ENCODE results near the gene ING3.

DNA sequence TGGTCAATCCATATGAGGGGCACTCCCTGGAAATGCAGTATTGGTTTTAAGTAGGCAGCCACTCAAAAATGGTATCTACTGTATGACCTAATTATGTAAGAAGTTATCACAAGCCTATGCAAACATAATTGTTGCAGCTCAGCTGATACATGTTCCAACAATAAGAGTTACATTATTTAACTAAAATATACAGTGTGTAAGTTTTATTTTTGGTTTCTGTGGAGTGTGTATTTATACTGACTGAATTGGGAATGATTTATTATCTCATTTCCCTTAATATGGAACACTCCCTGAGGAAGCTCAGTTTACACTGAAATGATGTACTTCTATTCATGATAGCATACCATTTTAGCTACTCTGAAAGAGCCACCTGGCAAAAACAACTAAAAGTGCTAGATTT is 2.6 kb upstream of the ING3 start:
- TF ChIP-seq CTCF (IDR thresholded peaks at IDR 0.05; ENCODE audit: insufficient read depth, low read length) (no peak), POLR2AphosphoS5 (IDR thresholded peaks at IDR 0.05; ENCODE audit: low read depth) (no peak), SPI1 (IDR thresholded peaks at IDR 0.05; ENCODE audit: borderline replicate concordance, low read depth) (no peak)
- TF ChIP-seq, protein P1, sequence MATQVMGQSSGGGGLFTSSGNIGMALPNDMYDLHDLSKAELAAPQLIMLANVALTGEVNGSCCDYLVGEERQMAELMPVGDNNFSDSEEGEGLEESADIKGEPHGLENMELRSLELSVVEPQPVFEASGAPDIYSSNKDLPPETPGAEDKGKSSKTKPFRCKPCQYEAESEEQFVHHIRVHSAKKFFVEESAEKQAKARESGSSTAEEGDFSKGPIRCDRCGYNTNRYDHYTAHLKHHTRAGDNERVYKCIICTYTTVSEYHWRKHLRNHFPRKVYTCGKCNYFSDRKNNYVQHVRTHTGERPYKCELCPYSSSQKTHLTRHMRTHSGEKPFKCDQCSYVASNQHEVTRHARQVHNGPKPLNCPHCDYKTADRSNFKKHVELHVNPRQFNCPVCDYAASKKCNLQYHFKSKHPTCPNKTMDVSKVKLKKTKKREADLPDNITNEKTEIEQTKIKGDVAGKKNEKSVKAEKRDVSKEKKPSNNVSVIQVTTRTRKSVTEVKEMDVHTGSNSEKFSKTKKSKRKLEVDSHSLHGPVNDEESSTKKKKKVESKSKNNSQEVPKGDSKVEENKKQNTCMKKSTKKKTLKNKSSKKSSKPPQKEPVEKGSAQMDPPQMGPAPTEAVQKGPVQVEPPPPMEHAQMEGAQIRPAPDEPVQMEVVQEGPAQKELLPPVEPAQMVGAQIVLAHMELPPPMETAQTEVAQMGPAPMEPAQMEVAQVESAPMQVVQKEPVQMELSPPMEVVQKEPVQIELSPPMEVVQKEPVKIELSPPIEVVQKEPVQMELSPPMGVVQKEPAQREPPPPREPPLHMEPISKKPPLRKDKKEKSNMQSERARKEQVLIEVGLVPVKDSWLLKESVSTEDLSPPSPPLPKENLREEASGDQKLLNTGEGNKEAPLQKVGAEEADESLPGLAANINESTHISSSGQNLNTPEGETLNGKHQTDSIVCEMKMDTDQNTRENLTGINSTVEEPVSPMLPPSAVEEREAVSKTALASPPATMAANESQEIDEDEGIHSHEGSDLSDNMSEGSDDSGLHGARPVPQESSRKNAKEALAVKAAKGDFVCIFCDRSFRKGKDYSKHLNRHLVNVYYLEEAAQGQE (IDR thresholded peaks at IDR 0.05; ENCODE audit: insufficient replicate concordance, low read depth) = no peak
